NCI-H1048 (cell line): ENCODE results near the gene ATRIP.
"Not testable (repeated sequence)": the region's sequence is repeated elsewhere in the genome, so short reads cannot be mapped to it uniquely, and the experiment has no call there.

Source experiments
- DNase-seq: peaks from one replicate; lab custom pipeline; 2025; lab: John Stamatoyannopoulos, UW

The ATRIP gene

GRCh38 chr3:48469046-48469915 lies 22.7 kb downstream of the ATRIP start:
- DNase-seq = no peak

- no peak for DNase-seq
Observed at GRCh38 chr3:48470286-48470685, 23.7 kb downstream of the ATRIP start.

GRCh38 chr3:48472673-48472922 lies 26.1 kb downstream of the ATRIP start:
- no peak for DNase-seq

GRCh38 chr3:48472923-48473616 lies 26.5 kb downstream of the ATRIP start:
- peak; percentile 49 for DNase-seq

GRCh38 chr3:48473617-48473952 lies 27.0 kb downstream of the ATRIP start:
- DNase-seq = no peak

GRCh38 chr3:48474031-48474430 lies 27.5 kb downstream of the ATRIP start:
- DNase-seq = not testable (repeated sequence)

GRCh38 chr3:48474619-48475018 lies 28.1 kb downstream of the ATRIP start:
- DNase-seq = no peak

GRCh38 chr3:48475188-48475587 lies 28.7 kb downstream of the ATRIP start:
- no peak for DNase-seq

GRCh38 chr3:48476426-48477053 lies 30.0 kb downstream of the ATRIP start:
- no peak for DNase-seq

- no peak for DNase-seq
Observed at GRCh38 chr3:48477959-48478520, 31.5 kb downstream of the ATRIP start.

- no peak for DNase-seq
Observed at GRCh38 chr3:48478626-48479555, 32.4 kb downstream of the ATRIP start.

GRCh38 chr3:48480891-48481290 lies 34.4 kb downstream of the ATRIP start:
- not testable (repeated sequence) for DNase-seq

- DNase-seq = not testable (repeated sequence)
Observed at GRCh38 chr3:48482822-48483221, 36.3 kb downstream of the ATRIP start.

GRCh38 chr3:48486952-48487351 lies 40.4 kb downstream of the ATRIP start:
- no peak for DNase-seq

- no peak for DNase-seq
Observed at GRCh38 chr3:48492461-48493202, 46.1 kb downstream of the ATRIP start.

GRCh38 chr3:48493203-48493501 lies 46.6 kb downstream of the ATRIP start:
- DNase-seq = no peak

- DNase-seq = no peak
Observed at GRCh38 chr3:48500656-48501055, 54.1 kb downstream of the ATRIP start.

- no peak for DNase-seq
Observed at GRCh38 chr3:48501196-48501595, 54.7 kb downstream of the ATRIP start.

GRCh38 chr3:48502121-48502520 lies 55.6 kb downstream of the ATRIP start:
- no peak for DNase-seq

- no peak for DNase-seq
Observed at GRCh38 chr3:48502728-48503168, 56.2 kb downstream of the ATRIP start.

- no peak for DNase-seq
Observed at GRCh38 chr3:48503401-48504050, 57.0 kb downstream of the ATRIP start.
